BLaER1 (cell line): ENCODE results near the gene DYRK1B.
A peak's percentile ranks its signal among the peaks of the same experiment; 100 is the strongest.
"Not testable (repeated sequence)": the region's sequence is repeated elsewhere in the genome, so short reads cannot be mapped to it uniquely, and the experiment has no call there.

ENCODE experiments used
- H3K27ac ChIP-seq: shearing (Covaris generic); formaldehyde crosslinking; 2 replicates; pipeline ENCODE4 v1.8.1; 2022
- H3K27me3 ChIP-seq: shearing (Covaris generic); formaldehyde crosslinking; 2 replicates; pipeline ENCODE4 v1.8.1; 2022
- H3K36me3 ChIP-seq: shearing (Covaris generic); formaldehyde crosslinking; 2 replicates; pipeline ENCODE4 v1.8.1; 2022
- H3K4me1 ChIP-seq: shearing (Covaris generic); formaldehyde crosslinking; 2 replicates; pipeline ENCODE4 v1.8.1; 2022
- H3K4me2 ChIP-seq: shearing (Covaris generic); formaldehyde crosslinking; 2 replicates; pipeline ENCODE4 v1.8.1; 2022
- H3K4me3 ChIP-seq: shearing (Covaris generic); formaldehyde crosslinking; 2 replicates; pipeline ENCODE4 v1.8.1; 2022
- H3K9ac ChIP-seq: shearing (Covaris generic); formaldehyde crosslinking; 2 replicates; pipeline ENCODE4 v1.8.1; 2022
- H3K9me3 ChIP-seq: shearing (Covaris generic); formaldehyde crosslinking; 2 replicates; pipeline ENCODE4 v1.8.1; 2022
- H4K20me1 ChIP-seq: shearing (Covaris generic); formaldehyde crosslinking; 2 replicates; pipeline ENCODE4 v1.8.1; 2022
- Cebpa-rat ChIP-seq: shearing (Covaris generic); IDR thresholded peaks from 2 replicates; pipeline ENCODE4 v1.8.1; 2022

DYRK1B gene

DNA sequence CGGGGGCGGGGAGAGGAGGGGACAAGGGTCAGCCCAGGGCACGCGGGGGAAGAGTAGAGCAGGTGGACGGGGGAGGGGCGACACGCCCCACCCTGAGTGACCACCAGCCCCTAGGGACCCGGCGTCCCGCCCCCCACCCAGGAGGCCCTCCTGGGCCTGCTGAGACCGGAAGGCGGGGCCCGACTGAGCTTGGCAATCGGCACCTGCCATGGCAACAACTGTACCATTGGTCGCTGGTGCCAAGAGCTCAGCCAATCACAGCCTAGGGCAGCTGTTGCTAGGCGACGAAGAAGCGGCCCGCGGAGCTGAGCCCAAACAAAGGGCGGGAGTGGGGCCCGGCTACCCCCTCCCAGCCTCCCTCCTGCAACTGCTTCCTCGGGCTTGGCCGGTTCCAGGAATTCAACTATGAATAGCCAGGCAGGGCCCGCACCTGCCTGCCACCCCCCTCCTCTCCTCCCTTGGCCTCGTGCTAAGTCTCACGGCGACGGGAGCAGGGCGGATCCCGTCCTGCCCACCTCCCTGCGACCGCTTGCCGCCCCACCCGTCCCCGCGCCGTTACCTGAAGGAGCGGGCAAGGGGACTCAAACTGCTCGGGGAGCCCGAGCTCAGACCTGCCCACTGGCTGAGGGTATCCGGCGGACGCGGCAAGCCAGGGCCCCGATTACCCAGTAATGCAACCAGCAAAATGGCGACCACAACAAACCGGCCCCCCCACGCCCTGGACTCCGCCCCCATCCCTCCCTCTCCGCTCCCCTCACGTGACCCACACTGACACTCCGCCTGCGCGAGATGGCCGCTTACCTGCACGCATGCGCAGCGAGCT lies at the start of gene DYRK1B:
TSS of gene DYRK1B (minus strand) at position 699 of the 823 bp plus-strand sequence. CDS start 2,295 bp downstream, outside the sequence.
- H3K4me2 ChIP-seq, result peak within 1 kb of the TSS; percentile 94
- H3K9ac ChIP-seq, result peak within 1 kb of the TSS; percentile 71
- no peaks in the 10 kb centered on the region for H3K9me3 ChIP-seq
- H3K27ac ChIP-seq, result peak within 1 kb of the TSS; percentile 73; the same call in 1 of the 2 replicates
- H4K20me1 ChIP-seq, result peaks cover 96% of the 10 kb centered on the region
- H3K36me3 ChIP-seq, result peaks cover 79% of the 10 kb centered on the region
- H3K4me1 ChIP-seq, result peaks cover 48% of the 10 kb centered on the region
- no peak for TF ChIP-seq Cebpa-rat
- H3K27me3 ChIP-seq, result no peaks in the 10 kb centered on the region; the same call in 1 of the 2 replicates
- peak within 1 kb of the TSS; percentile 75 for H3K4me3 ChIP-seq

GRCh38 chr19:39882645-39883044 lies 48.7 kb upstream of the DYRK1B start:
- not testable (repeated sequence) for H3K36me3 ChIP-seq, H3K4me1 ChIP-seq, H3K27me3 ChIP-seq, H3K4me2 ChIP-seq, H3K9ac ChIP-seq, H4K20me1 ChIP-seq, H3K27ac ChIP-seq, H3K4me3 ChIP-seq, H3K9me3 ChIP-seq

GRCh38 chr19:39881495-39882110 lies 47.6 kb upstream of the DYRK1B start:
- H3K9ac ChIP-seq, H3K4me2 ChIP-seq, H3K4me1 ChIP-seq, H3K9me3 ChIP-seq, H3K27ac ChIP-seq, H3K27me3 ChIP-seq, H4K20me1 ChIP-seq, H3K36me3 ChIP-seq, H3K4me3 ChIP-seq: not testable (repeated sequence)

DNA sequence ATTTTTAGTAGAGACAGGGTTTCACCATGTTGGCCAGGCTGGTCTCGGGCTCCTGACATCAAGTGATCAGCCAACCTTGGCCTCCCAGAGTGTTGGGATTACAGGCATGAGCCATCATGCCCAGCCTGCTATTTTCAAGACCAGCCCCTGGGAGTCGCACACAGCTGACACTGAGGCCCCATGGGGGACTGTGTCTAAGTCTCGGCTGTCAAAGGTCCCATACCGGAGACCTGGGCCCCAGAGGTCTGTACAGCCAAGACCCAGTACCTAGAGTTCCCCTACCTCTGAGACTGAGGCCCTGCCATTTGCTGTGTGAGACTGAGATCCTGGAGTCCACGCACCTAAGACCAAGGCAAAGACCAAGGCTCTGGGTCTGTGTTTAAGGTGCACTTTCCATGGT lies 46.3 kb upstream of the DYRK1B start:
- peak overlapping the region; percentile 45; the same call in 1 of the 2 replicates for H3K4me2 ChIP-seq
- not testable (repeated sequence) for H3K27ac ChIP-seq, H4K20me1 ChIP-seq, H3K9ac ChIP-seq, H3K27me3 ChIP-seq, H3K4me1 ChIP-seq, H3K4me3 ChIP-seq, H3K9me3 ChIP-seq, H3K36me3 ChIP-seq

DNA sequence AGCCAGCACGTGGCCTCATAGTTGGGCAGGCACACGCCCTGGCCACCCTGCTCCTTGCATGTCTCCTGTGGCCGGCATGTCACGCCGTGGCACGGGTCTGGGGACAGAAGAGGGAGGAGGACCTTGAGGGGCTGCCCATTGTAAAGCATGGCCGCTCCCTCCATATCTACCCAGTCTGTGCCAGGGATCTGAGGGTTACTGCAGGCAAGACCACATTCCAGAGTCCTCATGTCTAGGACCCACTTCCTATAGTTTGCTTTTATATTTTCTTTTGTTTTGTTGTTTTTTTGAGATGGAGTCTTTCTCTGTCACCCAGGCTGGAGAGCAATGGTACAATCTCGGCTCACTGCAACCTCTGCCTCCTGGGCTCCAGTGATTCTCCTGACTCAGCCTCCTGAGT lies 45.8 kb upstream of the DYRK1B start:
- H3K9me3 ChIP-seq, H3K9ac ChIP-seq, H3K4me3 ChIP-seq, H3K27ac ChIP-seq, H3K36me3 ChIP-seq, H3K4me1 ChIP-seq, H4K20me1 ChIP-seq, H3K27me3 ChIP-seq: not testable (repeated sequence)
- H3K4me2 ChIP-seq, result peak overlapping the region; percentile 45

DNA sequence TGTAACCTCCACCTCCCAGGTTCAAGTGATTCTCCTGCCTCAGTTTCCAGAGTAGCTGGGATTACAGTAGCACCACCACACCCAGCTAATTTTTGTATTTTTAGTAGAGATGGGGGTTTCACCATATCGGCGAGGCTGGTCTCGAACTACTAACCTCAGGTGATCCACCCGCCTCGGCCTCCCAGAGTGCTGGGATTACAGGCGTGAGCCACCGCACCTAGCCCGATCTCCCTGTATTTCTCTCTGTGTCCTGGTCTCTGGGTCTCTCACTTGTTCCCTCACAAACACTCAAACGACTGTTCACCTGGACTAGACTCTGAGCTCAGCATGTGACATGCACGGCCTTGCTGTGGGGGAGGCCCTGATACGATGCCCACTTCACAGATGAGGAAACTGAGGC lies 44.9 kb upstream of the DYRK1B start:
- H3K36me3 ChIP-seq, H3K4me3 ChIP-seq, H4K20me1 ChIP-seq, H3K4me2 ChIP-seq, H3K4me1 ChIP-seq, H3K9me3 ChIP-seq, H3K27me3 ChIP-seq, H3K9ac ChIP-seq, H3K27ac ChIP-seq: not testable (repeated sequence)

DNA sequence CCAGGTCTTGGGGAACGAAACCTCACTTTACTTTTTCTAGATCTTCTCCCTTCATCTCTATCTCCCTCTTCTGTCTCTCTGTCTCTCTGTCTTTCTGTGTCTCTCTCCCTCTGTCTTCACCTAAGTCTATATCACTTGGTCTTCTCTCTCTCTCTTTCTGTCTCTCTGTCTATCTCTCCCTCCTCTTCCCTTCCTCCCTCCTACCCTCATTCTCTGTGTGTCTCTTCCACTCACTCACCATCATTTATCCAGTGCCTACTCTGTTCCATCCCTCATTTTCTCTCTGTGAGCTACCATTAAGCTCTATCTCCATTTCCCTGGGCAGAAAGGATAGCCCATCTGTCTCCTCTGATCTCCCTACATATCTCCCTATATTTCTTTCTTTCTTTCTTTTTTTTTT lies 44.4 kb upstream of the DYRK1B start:
- no peak overlapping the region for H3K27ac ChIP-seq
- no peak overlapping the region for H3K4me3 ChIP-seq
- no peaks in the 10 kb centered on the region for H3K27me3 ChIP-seq
- no peak for TF ChIP-seq Cebpa-rat
- H3K4me1 ChIP-seq, result peaks cover 9% of the 10 kb centered on the region
- no peak overlapping the region for H3K9ac ChIP-seq
- no peaks in the 10 kb centered on the region for H3K9me3 ChIP-seq
- H4K20me1 ChIP-seq, result no peaks in the 10 kb centered on the region
- H3K36me3 ChIP-seq, result no peaks in the 10 kb centered on the region
- no peak overlapping the region for H3K4me2 ChIP-seq

- H3K27me3 ChIP-seq, H3K4me1 ChIP-seq, H3K27ac ChIP-seq, H3K4me2 ChIP-seq, H4K20me1 ChIP-seq, H3K4me3 ChIP-seq, H3K9me3 ChIP-seq, H3K9ac ChIP-seq, H3K36me3 ChIP-seq: not testable (repeated sequence)
Observed at GRCh38 chr19:39877982-39878381, 44.0 kb upstream of the DYRK1B start.

- H3K27ac ChIP-seq, H3K4me1 ChIP-seq, H4K20me1 ChIP-seq, H3K36me3 ChIP-seq, H3K9ac ChIP-seq, H3K4me2 ChIP-seq, H3K9me3 ChIP-seq, H3K27me3 ChIP-seq, H3K4me3 ChIP-seq: not testable (repeated sequence)
Observed at GRCh38 chr19:39877488-39877887, 43.5 kb upstream of the DYRK1B start.

DNA sequence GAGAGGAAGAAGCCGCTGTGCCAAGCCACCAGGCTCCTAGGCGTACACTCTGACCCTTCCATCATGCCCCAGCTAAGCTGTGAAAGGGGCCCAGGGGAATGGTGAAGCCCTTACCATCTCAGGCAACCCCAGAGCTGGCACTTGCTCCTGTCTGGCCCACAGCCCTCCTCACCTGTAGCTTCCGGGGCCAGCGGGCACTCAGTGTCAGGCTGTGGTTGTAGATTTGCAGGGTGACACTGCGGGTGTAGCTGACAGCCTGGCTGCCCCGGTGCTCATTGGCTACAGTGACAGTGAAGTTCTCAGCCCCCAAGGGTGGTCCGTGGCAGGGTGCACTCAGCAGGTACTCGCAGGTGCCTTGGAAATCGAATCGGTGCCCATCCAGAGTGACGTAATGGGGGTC lies 42.5 kb upstream of the DYRK1B start:
- not testable (repeated sequence) for H3K4me2 ChIP-seq, H3K9ac ChIP-seq

DNA sequence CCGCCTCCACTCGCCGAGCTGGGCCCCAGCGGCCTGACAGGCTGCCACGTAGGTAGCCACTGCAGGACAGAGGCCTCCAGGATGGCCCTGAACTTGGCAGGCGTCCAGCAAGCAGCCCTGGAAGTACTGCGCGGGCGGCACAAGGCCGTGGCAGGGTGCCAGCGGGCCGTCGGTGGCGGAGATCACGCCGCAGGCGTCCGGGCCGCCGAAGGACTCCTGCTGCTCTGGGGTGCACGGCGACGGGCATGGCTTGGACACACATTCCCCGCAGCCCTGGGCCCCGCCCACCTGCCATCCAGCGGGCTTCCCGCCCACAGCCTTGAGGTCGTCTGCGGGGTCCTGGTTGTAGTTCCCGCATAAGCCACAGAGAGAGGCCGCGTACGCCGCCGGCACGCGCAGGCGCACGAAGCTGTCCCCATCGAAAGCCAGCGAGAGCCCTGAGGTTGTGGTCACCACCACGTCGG lies 41.5 kb upstream of the DYRK1B start:
- not testable (repeated sequence) for H3K9me3 ChIP-seq, H3K9ac ChIP-seq, H3K4me1 ChIP-seq, H3K4me2 ChIP-seq, H3K27ac ChIP-seq, H3K27me3 ChIP-seq, H3K4me3 ChIP-seq, H3K36me3 ChIP-seq, H4K20me1 ChIP-seq

More for the DNA sequence above, 42.5 kb upstream of the DYRK1B start:
- H3K27me3 ChIP-seq, H4K20me1 ChIP-seq, H3K9me3 ChIP-seq, H3K4me3 ChIP-seq, H3K4me1 ChIP-seq, H3K27ac ChIP-seq, H3K36me3 ChIP-seq: not testable (repeated sequence)
